HG03025 (cell line): Measurements from ENCODE around the gene RAD9A.
A peak's percentile ranks its signal among the peaks of the same experiment; 100 is the strongest.

ENCODE experiments used
- ATAC-seq: cut with Tn5 transposase; IDR thresholded peaks from one replicate; pipeline ENCODE4 v1.9.1; 2021; ENCODE audit warnings: mild to moderate bottlenecking, moderate library complexity; ENCODE audit not compliant: unreplicated experiment, low FRiP score

Gene RAD9A

DNA sequence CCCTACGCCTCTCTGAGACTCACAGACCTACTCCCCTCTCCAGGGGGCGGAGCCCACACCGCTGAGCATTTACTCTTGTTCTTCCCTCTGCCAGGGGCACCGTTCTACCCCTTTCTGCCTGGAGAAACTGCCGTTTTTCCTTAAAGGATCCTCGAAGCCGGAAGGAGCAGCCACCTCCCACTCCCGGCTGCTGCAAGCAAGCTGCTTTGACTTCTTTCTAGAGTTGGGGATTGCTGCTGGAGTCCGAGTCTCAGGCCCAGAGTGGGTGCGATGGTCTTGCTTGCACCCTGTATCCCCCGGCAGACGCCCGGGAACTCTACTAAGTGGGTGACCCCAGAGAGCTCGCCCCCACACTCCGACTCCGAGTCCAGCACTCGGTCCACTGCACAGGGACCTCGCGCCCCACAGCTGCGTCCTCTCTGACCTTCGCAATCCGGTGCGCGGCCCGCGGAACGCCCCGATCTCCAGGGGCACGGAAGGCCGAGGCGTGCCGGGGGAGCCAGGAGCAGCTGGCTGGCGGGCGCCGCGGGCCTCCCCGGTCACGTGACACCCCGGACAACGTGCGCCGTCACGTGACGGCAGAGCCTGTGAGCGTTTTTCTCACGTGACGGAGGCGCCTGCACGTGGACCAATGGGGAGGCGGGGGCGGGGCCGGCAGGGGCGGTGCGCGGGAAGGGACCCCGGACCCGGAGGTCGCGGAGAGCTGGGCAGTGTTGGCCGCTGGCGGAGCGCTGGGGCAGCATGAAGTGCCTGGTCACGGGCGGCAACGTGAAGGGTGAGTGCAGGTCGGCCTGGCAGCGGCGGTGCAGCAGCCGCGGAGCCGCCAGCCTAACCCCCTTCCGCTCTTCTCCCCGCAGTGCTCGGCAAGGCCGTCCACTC lies at the start of gene RAD9A:
Gene RAD9A (plus strand): TSS at position 683 of the 879 bp plus-strand sequence. CDS start 59 bp downstream, at position 742.
- ATAC-seq: peak; percentile 57

- no peak for ATAC-seq
Observed at GRCh38 chr11:67344264-67344663, 47.5 kb upstream of the RAD9A start.

- ATAC-seq: no peak
Observed at GRCh38 chr11:67345247-67345919, 46.4 kb upstream of the RAD9A start.

DNA sequence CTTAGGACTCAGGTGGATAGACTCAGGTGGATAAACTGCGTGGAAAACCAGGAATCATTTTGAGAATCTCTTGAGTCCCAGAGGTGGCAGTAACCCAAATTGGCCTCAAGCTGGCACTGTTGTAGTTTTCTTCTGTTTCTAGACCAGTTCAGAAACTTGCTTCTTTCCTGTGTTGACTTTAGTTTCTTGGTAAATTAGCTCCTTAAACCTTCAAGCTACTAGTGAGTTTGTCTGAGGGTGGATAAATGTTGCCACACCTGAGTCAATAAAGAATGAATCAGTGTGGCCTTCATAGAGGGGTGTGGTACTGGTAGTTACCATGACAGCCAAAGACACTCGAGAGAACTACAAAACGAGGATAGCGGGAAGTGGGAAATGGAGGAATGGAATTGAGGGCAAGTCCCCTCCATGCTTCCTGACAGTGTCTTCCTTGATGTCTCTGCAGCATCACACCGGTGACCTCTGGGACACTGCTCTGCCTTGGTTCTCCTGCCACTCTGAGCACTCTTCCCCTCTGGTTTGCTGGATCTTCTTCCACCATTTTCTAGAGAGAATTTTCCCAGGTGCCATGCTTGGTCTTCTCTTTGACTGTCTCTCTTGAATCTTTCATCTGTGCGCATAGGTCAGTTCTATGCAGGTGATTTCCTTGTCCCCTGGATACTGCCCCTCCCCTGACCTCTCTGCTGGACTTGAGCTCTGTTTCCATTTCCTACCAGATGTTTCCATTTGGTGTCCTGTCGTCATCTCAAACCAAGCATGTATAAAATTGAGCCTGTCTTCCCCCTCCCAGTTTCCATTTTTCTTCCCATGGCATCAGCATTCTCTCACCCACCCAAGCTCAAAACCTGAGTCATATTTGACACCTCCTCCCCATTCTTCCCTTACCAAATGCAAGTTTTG lies 45.6 kb upstream of the RAD9A start:
- no peak for ATAC-seq

- no peak for ATAC-seq
Observed at GRCh38 chr11:67347964-67348749, 43.6 kb upstream of the RAD9A start.

- ATAC-seq: no peak
Observed at GRCh38 chr11:67349036-67349435, 42.8 kb upstream of the RAD9A start.

- no peak for ATAC-seq
Observed at GRCh38 chr11:67349457-67349856, 42.3 kb upstream of the RAD9A start.

GRCh38 chr11:67349928-67350465 lies 41.8 kb upstream of the RAD9A start:
- ATAC-seq: no peak

GRCh38 chr11:67351275-67352005 lies 40.3 kb upstream of the RAD9A start:
- no peak for ATAC-seq

DNA sequence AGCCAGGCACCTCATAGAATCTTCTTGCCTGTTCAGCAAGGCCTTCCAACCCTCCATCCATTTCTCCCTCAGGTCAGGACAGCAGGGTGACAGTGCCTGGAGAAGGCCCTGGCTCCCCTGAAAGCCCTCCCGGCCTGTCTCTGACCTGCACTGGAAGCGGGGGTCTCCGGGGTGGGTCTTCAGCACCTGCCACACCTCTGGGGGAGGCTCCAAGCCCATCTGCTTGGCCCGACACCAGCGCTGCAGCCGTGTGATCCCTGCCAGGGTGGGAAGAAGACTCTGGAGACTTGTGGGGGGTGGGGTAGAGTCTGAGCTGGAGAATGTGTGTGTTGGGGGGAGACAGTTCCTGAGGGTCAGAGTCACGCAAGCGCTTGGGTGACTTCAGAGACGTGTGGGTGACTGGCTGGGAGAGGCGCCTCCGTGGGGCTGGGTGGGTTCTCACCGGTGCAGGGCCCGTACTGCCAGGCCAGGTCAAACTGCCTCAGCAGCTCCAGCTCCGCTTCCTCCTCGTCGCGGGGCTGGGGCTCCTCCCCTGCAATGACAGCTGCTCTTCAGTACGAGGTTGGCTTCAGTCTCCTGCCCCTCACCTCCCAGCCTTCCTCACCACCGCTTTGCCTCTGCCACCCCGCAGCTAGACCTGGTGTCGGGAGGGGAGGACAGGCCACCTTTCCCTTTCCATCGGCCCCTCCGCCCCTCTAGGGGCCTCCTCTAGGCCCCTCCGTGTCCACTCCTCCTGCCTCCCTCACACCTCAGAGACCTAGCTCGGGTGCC lies 39.1 kb upstream of the RAD9A start:
- peak; percentile 16 for ATAC-seq

DNA sequence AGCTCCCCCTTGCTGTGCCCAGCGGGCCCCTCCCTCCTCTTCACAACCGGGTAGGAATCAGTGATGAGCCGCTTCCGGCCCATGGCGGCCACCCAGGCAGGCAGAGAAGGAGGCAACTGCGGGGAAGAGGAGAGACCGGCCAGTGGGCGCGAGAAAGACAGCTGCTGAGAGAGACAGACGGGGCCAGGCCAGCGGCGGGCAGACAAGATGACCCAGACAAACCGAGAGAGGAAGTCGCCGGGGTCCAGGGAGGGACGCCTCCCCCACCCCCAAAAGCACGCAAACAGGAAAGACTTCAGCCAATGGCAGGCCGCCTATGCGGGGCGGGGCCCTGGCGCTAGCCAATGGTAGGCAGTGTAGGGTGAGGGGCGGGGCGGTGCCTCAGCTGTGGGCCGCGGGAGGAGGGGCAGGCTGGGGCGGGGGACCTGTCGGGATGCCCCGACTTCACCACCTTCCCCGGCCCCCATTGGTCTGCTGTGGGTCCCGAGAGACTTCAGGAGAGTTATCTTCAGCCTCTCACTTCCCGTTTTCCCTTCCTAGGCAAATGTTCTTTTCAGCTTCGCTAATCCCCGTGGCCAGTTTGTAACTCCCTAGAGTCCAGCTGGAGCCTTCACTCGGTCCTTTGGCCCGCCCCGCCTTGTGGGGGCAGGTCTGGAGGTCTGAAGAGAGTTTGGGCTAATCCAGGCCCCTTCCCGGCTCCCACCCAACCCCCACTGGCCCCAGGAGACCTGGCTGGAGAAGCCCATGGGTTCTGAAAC lies 38.3 kb upstream of the RAD9A start, which contains the start of gene POLD4:
Gene POLD4 (minus strand): TSS at position 230 of the 758 bp plus-strand sequence. CDS start 147 bp downstream, at position 83.
- peak; percentile 64 for ATAC-seq

DNA sequence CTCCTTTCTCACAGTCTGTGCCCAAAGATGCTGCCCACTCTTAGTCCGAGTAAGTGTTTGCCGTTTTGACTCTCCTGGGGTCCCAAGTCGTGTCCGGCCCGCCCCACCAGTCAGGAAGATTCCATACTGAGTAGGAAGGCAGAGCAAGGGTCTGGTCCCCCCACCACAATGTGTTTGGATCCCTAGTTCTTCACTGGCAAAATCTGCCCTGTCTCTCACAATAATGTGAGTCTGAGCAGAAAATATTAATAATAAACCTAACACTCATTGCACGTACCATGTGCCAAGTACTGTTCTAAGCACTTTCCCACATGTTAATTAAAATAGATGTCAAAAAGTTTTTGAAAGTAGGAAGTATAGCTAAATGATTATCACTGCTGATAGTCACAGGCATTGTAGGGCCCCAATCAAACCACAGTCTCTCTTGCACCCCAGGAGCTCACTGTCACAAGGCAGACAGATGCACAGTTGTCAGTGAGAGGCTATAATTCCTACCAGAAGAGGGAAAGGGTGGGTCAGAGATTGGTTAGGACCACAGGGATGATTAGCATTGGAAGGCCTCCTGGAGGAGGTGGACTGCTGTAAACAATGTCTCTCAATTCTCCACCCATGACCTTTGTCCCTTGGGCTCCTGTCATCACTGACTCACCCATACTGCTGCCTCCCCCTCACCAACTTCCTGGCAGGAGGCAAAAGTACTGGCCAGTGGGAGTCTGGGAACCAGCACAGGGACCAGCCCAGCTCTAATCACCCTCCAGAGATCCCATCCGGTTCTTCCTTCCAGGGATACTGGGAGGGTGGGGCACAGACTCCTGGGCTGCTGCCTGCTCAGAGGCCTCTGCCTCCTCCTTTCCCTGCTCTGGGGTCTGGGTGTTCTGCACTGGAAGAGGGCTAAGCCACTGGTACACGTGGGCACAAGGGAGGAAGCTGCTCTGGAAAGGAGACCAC lies 37.4 kb upstream of the RAD9A start:
- ATAC-seq: no peak

DNA sequence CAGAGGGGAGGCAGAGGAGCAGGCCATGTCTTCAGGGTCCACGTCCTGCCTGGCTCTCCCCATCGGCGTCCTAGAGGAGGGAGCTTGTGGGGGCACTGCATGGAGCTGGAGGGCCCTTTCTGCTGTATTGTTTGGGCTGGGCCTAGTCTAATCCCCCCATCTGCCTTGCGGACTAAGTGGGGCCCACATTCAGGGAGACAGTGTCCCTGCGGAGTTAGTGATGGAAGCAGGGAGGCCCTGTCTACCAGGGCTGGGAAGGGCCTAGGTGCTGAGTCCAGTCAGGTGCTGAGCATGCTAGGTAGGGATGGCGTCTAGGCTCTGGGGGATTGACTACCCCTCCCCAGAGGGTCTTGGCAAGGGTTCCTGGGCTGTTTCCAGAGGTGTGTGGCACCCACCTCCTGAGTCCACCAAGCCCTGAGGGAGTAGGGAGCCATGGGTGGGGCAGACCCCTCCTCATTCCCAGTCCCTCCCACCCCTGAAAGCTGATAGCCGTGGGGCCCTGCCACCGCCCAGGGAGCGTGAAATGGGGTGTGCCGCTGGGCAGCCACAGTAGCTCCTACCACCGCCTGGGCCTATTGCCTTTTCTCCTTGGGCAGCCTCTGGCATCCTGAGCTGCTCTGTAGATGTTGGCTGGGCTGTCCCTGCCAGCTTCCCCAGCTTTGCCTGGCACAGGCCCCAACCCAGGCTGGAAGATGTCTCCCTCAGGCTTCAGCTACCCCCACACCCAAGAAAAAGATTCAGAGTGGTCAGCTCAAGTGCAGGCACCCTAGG lies 36.6 kb upstream of the RAD9A start:
- no peak for ATAC-seq

GRCh38 chr11:67355794-67356386 lies 35.9 kb upstream of the RAD9A start:
- no peak for ATAC-seq

GRCh38 chr11:67356387-67356863 lies 35.4 kb upstream of the RAD9A start:
- no peak for ATAC-seq
